ENCODE data around the gene PPFIBP1. TPM values are rescaled to one million over a fixed set of nuclear protein-coding genes. Genes with fewer than 3 reads are reported as not detected.
A peak's percentile ranks its signal among the peaks of the same experiment; 100 is the strongest.

The PPFIBP1 gene
- total RNA-seq, 2 donors from 2014 or later, result 65.2 to 66.0 TPM

- TF ChIP-seq CTCF (IDR thresholded peaks at IDR 0.05), result no peak
- no peaks in the 10 kb centered on the region for H3K27me3 ChIP-seq
- no peak for DNase-seq (ENCODE audit: low spot score)
- no peaks in the 10 kb centered on the region for H3K9me3 ChIP-seq
- H3K27ac ChIP-seq, result no peak overlapping the region
- no peaks in the 10 kb centered on the region for H3K36me3 ChIP-seq
- H3K4me1 ChIP-seq, result no peaks in the 10 kb centered on the region
- H3K4me3 ChIP-seq, result no peak overlapping the region
Measured at GRCh38 chr12:27498761-27499160, 25.2 kb upstream of the PPFIBP1 start.

GRCh38 chr12:27499377-27499776, 24.6 kb upstream of the PPFIBP1 start:
- H3K4me3 ChIP-seq, result no peak overlapping the region
- H3K9me3 ChIP-seq, result no peaks in the 10 kb centered on the region
- H3K4me1 ChIP-seq, result no peaks in the 10 kb centered on the region
- no peak overlapping the region for H3K27ac ChIP-seq
- no peaks in the 10 kb centered on the region for H3K27me3 ChIP-seq
- TF ChIP-seq CTCF (IDR thresholded peaks at IDR 0.05), result no peak
- no peaks in the 10 kb centered on the region for H3K36me3 ChIP-seq
- DNase-seq (ENCODE audit: low spot score), result no peak

GRCh38 chr12:27500546-27500945, 23.5 kb upstream of the PPFIBP1 start:
- TF ChIP-seq CTCF (IDR thresholded peaks at IDR 0.05), result no peak
- Histone ChIP-seq H3K27ac (no peak overlapping the region), H3K4me3 (no peak overlapping the region), H3K9me3 (no peaks in the 10 kb centered on the region), H3K4me1 (peaks cover 0 to 5% of the 10 kb centered on the region in 2 donors), H3K36me3 (no peaks in the 10 kb centered on the region), H3K27me3 (no peaks in the 10 kb centered on the region)
- no peak for DNase-seq (ENCODE audit: low spot score)

GRCh38 chr12:27502021-27502435, 22.0 kb upstream of the PPFIBP1 start:
- H3K9me3 ChIP-seq, result no peaks in the 10 kb centered on the region
- DNase-seq (ENCODE audit: low spot score), result no peak
- H3K36me3 ChIP-seq, result no peaks in the 10 kb centered on the region
- H3K4me1 ChIP-seq, result peaks cover 0 to 9% of the 10 kb centered on the region in 2 donors
- no peak overlapping the region for H3K27ac ChIP-seq
- no peaks in the 10 kb centered on the region for H3K27me3 ChIP-seq
- no peak for TF ChIP-seq CTCF (IDR thresholded peaks at IDR 0.05)
- H3K4me3 ChIP-seq, result no peak overlapping the region

GRCh38 chr12:27504507-27504906, 19.5 kb upstream of the PPFIBP1 start:
- Histone ChIP-seq H3K27ac (peak overlapping the region in 1 of 2 donors; percentile 20), H3K36me3 (no peaks in the 10 kb centered on the region), H3K9me3 (no peaks in the 10 kb centered on the region), H3K4me1 (peaks cover 0 to 9% of the 10 kb centered on the region in 2 donors), H3K27me3 (no peaks in the 10 kb centered on the region), H3K4me3 (no peak overlapping the region)
- no peak for DNase-seq (ENCODE audit: low spot score)
- no peak for TF ChIP-seq CTCF (IDR thresholded peaks at IDR 0.05)

GRCh38 chr12:27505109-27505508, 18.9 kb upstream of the PPFIBP1 start:
- Histone ChIP-seq H3K27ac (peak overlapping the region in 1 of 2 donors; percentile 20), H3K9me3 (no peaks in the 10 kb centered on the region), H3K4me3 (no peak overlapping the region), H3K4me1 (peaks cover 0 to 9% of the 10 kb centered on the region in 2 donors), H3K27me3 (no peaks in the 10 kb centered on the region), H3K36me3 (no peaks in the 10 kb centered on the region)
- no peak for DNase-seq (ENCODE audit: low spot score)
- no peak for TF ChIP-seq CTCF (IDR thresholded peaks at IDR 0.05)
